ENCODE results near the gene PPA2.

- TF ChIP-seq CTCF (IDR thresholded peaks at IDR 0.05; ENCODE audit: insufficient read depth, low read length), result no peak
- TF ChIP-seq, protein P1, sequence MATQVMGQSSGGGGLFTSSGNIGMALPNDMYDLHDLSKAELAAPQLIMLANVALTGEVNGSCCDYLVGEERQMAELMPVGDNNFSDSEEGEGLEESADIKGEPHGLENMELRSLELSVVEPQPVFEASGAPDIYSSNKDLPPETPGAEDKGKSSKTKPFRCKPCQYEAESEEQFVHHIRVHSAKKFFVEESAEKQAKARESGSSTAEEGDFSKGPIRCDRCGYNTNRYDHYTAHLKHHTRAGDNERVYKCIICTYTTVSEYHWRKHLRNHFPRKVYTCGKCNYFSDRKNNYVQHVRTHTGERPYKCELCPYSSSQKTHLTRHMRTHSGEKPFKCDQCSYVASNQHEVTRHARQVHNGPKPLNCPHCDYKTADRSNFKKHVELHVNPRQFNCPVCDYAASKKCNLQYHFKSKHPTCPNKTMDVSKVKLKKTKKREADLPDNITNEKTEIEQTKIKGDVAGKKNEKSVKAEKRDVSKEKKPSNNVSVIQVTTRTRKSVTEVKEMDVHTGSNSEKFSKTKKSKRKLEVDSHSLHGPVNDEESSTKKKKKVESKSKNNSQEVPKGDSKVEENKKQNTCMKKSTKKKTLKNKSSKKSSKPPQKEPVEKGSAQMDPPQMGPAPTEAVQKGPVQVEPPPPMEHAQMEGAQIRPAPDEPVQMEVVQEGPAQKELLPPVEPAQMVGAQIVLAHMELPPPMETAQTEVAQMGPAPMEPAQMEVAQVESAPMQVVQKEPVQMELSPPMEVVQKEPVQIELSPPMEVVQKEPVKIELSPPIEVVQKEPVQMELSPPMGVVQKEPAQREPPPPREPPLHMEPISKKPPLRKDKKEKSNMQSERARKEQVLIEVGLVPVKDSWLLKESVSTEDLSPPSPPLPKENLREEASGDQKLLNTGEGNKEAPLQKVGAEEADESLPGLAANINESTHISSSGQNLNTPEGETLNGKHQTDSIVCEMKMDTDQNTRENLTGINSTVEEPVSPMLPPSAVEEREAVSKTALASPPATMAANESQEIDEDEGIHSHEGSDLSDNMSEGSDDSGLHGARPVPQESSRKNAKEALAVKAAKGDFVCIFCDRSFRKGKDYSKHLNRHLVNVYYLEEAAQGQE (IDR thresholded peaks at IDR 0.05; ENCODE audit: insufficient replicate concordance, low read depth), result no peak
These were observed 7.3 kb downstream of the PPA2 start for GRCh38 chr4:105466580-105466979.

All from HL-60 (cell line).